GM23248 (cell line): Measurements from ENCODE around the gene POLR2F. TPM values are rescaled to one million over a fixed set of nuclear protein-coding genes. Genes with fewer than 3 reads are reported as not detected.
"Not testable (repeated sequence)": the region's sequence is repeated elsewhere in the genome, so short reads cannot be mapped to it uniquely, and the experiment has no call there.

Experiments used
- DNase-seq: peaks from one replicate; pipeline ENCODE4 v3.0.0-alpha.2; 2015
- H2AFZ ChIP-seq: fragments of 200-600 bp; sonication (generic); 2 replicates; pipeline ENCODE4 v1.6.1; 2016; ENCODE audit warnings: antibody characterized with exemption
- H3F3A ChIP-seq: fragments of 200-600 bp; sonication (generic); 2 replicates; pipeline ENCODE4 v1.6.1; 2016; ENCODE audit warnings: mild to moderate bottlenecking, antibody characterized with exemption, mixed run types; ENCODE audit not compliant: insufficient read depth
- H3K27ac ChIP-seq: fragments of 200-600 bp; sonication (generic); 2 replicates; pipeline ENCODE4 v1.5.1; 2016; ENCODE audit warnings: mild to moderate bottlenecking
- H3K27me3 ChIP-seq: fragments of 200-600 bp; sonication (generic); replicated peaks from 2 replicates; pipeline ENCODE4 v1.6.1; 2016; ENCODE audit warnings: mild to moderate bottlenecking; ENCODE audit not compliant: insufficient read depth
- H3K36me3 ChIP-seq: fragments of 200-600 bp; sonication (generic); 2 replicates; pipeline ENCODE4 v1.6.1; 2016; ENCODE audit warnings: low read depth, mild to moderate bottlenecking
- H3K4me1 ChIP-seq: fragments of 200-600 bp; sonication (generic); 2 replicates; pipeline ENCODE4 v1.6.1; 2016; ENCODE audit warnings: mild to moderate bottlenecking; ENCODE audit not compliant: insufficient read depth
- H3K4me2 ChIP-seq: fragments of 200-600 bp; sonication (generic); one replicate; pipeline ENCODE4 v1.6.1; 2016; ENCODE audit warnings: mild to moderate bottlenecking; ENCODE audit not compliant: unreplicated experiment
- H3K4me3 ChIP-seq: fragments of 200-600 bp; sonication (generic); 2 replicates; pipeline ENCODE4 v1.5.1; 2016; ENCODE audit warnings: mild to moderate bottlenecking
- H3K79me2 ChIP-seq: fragments of 200-600 bp; sonication (generic); 2 replicates; pipeline ENCODE4 v1.6.1; 2016; ENCODE audit warnings: mild to moderate bottlenecking; ENCODE audit not compliant: insufficient read depth
- H3K9ac ChIP-seq: fragments of 200-600 bp; sonication (generic); 2 replicates; pipeline ENCODE4 v1.6.1; 2016; ENCODE audit warnings: mild to moderate bottlenecking
- H3K9me2 ChIP-seq: fragments of 200-600 bp; sonication (generic); 2 replicates; pipeline ENCODE4 v1.6.1; 2016; ENCODE audit warnings: mixed run types, mild to moderate bottlenecking, moderate library complexity; ENCODE audit not compliant: insufficient read depth
- H3K9me3 ChIP-seq: fragments of 200-600 bp; sonication (generic); one replicate; pipeline ENCODE4 v1.6.1; 2017; ENCODE audit warnings: low read depth
- H4K20me1 ChIP-seq: fragments of 200-600 bp; sonication (generic); 2 replicates; pipeline ENCODE4 v1.6.0; 2016; ENCODE audit not compliant: insufficient read depth
- EZH2 ChIP-seq: fragments of 200-600 bp; sonication (generic); IDR thresholded peaks from 2 replicates; pipeline ENCODE4 v1.6.1; 2018; ENCODE audit warnings: antibody characterized with exemption, mild to moderate bottlenecking; ENCODE audit not compliant: insufficient read depth, poor library complexity, severe bottlenecking
- EZH2phosphoT487 ChIP-seq: fragments of 200-600 bp; sonication (generic); IDR thresholded peaks from 2 replicates; pipeline ENCODE4 v1.6.1; 2018; ENCODE audit warnings: antibody characterized with exemption, moderate library complexity, mild to moderate bottlenecking, low read depth; ENCODE audit not compliant: insufficient read depth
- WGBS, 2 experiments: methylation state at CpG; one replicate each; pipeline ENCODE4 v1.1.6; 2015 to 2017; ENCODE audit warnings: low lambda C conversion rate in 2 of 2, low coverage in 1 of 2; ENCODE audit errors: missing lambda C conversion rate in 2 of 2; 5-methylcytosine and 5-hydroxymethylcytosine counted together
- in situ Hi-C: fragments of 300-500 bp; cut with MboI; formaldehyde crosslinking; loops from 2 replicates; pipeline ENCODE4 v1.15.0; 2020
- polyA plus RNA-seq: library from polyadenylated mRNA; unstranded; fragments of >200 nt; fragmentation: Nextera tagmentation; extraction: Ambion mirVana; gene quantifications from 2 replicates; pipeline ENCODE4 v1.2.1, GENCODE V29; 2016
- total RNA-seq: library from RNA; depleted of rRNA; stranded (reverse); fragments of >200 nt; shearing (Covaris generic); gene quantifications from 2 replicates; pipeline ENCODE4 v1.2.3, GENCODE V29; 2014

POLR2F gene
- total and polyA plus RNA-seq, 2 experiments from 2014 or later = 71.4 to 148 TPM

GRCh38 chr22:37972527-37972926 lies 19.0 kb downstream of the POLR2F start:
- H3K4me2 ChIP-seq = no peak overlapping the region
- TF ChIP-seq EZH2 = no peak
- no peak for TF ChIP-seq EZH2phosphoT487
- no peak overlapping the region for H3K4me3 ChIP-seq
- no peak overlapping the region for H3K27ac ChIP-seq
- H3K4me1 ChIP-seq = no peaks in the 10 kb centered on the region
- H3K27me3 ChIP-seq = no peaks in the 10 kb centered on the region
- H2AFZ ChIP-seq = no peak overlapping the region
- no peaks in the 10 kb centered on the region for H3K36me3 ChIP-seq
- no peak overlapping the region for H3K9ac ChIP-seq
- no peaks in the 10 kb centered on the region for H3K9me3 ChIP-seq
- H3F3A ChIP-seq = no peaks in the 10 kb centered on the region
- H4K20me1 ChIP-seq = no peaks in the 10 kb centered on the region
- 92 to 95% methylated on average over 3 of the region's 3 CpGs for WGBS, 2 experiments
- no peaks in the 10 kb centered on the region for H3K79me2 ChIP-seq
- H3K9me2 ChIP-seq = no peaks in the 10 kb centered on the region
- in situ Hi-C loops = no loop called here
- DNase-seq = no peak

- Histone ChIP-seq H3K27me3 (no peaks in the 10 kb centered on the region), H4K20me1 (no peaks in the 10 kb centered on the region), H3K4me1 (no peaks in the 10 kb centered on the region), H3K4me3 (no peak overlapping the region), H3F3A (no peaks in the 10 kb centered on the region), H3K9ac (no peak overlapping the region), H3K79me2 (no peaks in the 10 kb centered on the region), H3K36me3 (no peaks in the 10 kb centered on the region), H2AFZ (no peak overlapping the region), H3K9me2 (no peaks in the 10 kb centered on the region), H3K4me2 (no peak overlapping the region), H3K9me3 (no peaks in the 10 kb centered on the region), H3K27ac (no peak overlapping the region)
- DNase-seq = no peak
- TF ChIP-seq EZH2 = no peak
- no peak for TF ChIP-seq EZH2phosphoT487
- WGBS, 2 experiments = 88 to 93% methylated on average over 23 to 31 of the region's 33 CpGs
- in situ Hi-C loops = no loop called here
These were observed 20.0 kb downstream of the POLR2F start for GRCh38 chr22:37973271-37974170.

GRCh38 chr22:37975153-37975552 lies 21.7 kb downstream of the POLR2F start:
- Histone ChIP-seq H3K27me3 (no peaks in the 10 kb centered on the region), H3K4me2 (no peak overlapping the region), H3K36me3 (no peaks in the 10 kb centered on the region), H3F3A (no peaks in the 10 kb centered on the region), H3K79me2 (no peaks in the 10 kb centered on the region), H2AFZ (no peak overlapping the region), H3K4me3 (no peak overlapping the region), H3K4me1 (no peaks in the 10 kb centered on the region), H3K9me3 (no peaks in the 10 kb centered on the region), H4K20me1 (no peaks in the 10 kb centered on the region), H3K27ac (no peak overlapping the region), H3K9me2 (no peaks in the 10 kb centered on the region), H3K9ac (no peak overlapping the region)
- in situ Hi-C loops = no loop called here
- DNase-seq = no peak
- TF ChIP-seq EZH2 (no peak), EZH2phosphoT487 (no peak)
- WGBS, 2 experiments = 98 to 100% methylated on average over 2 of the region's 2 CpGs

- 94 to 95% methylated on average over 8 of the region's 8 CpGs for WGBS, 2 experiments
- H3K4me2 ChIP-seq, H2AFZ ChIP-seq, H3K9me2 ChIP-seq, H3K4me1 ChIP-seq, H3K36me3 ChIP-seq, H4K20me1 ChIP-seq, H3F3A ChIP-seq, DNase-seq, H3K79me2 ChIP-seq, H3K27ac ChIP-seq, in situ Hi-C loops, H3K9me3 ChIP-seq, H3K9ac ChIP-seq, H3K4me3 ChIP-seq, H3K27me3 ChIP-seq: not testable (repeated sequence)
These were observed 22.5 kb downstream of the POLR2F start for GRCh38 chr22:37976022-37976421.
